Measurements from ENCODE around the gene CREB5.
"Not testable (repeated sequence)": the region's sequence is repeated elsewhere in the genome, so short reads cannot be mapped to it uniquely, and the experiment has no call there.

The CREB5 gene

DNA sequence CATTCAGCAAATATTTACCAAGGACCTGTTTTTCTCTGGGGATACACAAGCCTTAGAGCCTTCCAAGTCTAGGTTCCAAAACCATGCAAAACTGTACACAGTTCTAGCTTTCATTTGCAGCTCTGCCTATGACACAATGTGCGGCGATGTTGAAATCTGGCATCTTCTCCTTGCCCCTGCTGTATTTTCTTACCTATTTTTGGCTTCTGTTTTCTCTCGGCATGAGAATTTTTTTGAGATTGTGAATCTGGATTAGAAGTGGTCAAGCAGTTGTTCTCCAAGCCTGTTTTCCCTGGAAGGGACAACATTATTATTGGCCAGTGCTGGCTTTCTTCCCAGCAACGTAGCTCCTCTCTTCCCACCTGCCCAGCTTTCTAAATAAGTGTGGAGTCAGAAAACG lies 176.3 kb downstream of the CREB5 start:
- no peak for DNase-seq

- DNase-seq = no peak
Measured at GRCh38 chr7:28591041-28591674, 178.8 kb downstream of the CREB5 start.

DNA sequence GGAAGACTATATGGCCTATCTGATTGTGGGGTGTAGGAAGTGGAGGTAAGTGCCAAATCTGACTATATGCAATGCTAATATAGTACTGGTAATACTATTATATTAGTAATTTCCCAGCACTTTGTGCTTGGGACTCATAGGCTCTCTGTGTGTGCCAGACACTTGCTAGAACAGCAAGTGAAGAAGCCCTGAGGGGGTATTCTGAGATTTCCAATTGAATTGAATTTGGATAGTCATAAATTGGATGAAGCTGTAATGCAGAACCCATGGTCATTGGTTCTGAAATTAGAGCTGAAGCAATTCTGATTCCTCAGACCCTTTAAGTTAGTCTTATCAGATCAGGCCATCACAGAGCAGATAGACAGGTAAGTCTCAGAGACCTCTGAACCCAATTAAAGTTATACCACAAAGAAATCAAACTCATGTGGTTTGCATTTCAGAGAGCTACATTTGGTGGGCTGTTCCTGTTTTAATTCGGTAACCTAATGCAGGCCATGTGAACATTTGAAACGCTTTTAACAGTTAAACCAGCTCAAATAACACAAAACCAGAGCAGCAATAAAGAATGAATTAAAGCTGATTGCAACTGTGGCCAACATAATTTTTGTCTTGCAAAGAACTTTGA lies 179.5 kb downstream of the CREB5 start:
- no peak for DNase-seq

GRCh38 chr7:28592861-28593260 lies 180.5 kb downstream of the CREB5 start:
- DNase-seq = no peak

- no peak for DNase-seq
Measured at GRCh38 chr7:28595076-28595475, 182.8 kb downstream of the CREB5 start.

GRCh38 chr7:28595801-28596200 lies 183.5 kb downstream of the CREB5 start:
- no peak for DNase-seq

DNA sequence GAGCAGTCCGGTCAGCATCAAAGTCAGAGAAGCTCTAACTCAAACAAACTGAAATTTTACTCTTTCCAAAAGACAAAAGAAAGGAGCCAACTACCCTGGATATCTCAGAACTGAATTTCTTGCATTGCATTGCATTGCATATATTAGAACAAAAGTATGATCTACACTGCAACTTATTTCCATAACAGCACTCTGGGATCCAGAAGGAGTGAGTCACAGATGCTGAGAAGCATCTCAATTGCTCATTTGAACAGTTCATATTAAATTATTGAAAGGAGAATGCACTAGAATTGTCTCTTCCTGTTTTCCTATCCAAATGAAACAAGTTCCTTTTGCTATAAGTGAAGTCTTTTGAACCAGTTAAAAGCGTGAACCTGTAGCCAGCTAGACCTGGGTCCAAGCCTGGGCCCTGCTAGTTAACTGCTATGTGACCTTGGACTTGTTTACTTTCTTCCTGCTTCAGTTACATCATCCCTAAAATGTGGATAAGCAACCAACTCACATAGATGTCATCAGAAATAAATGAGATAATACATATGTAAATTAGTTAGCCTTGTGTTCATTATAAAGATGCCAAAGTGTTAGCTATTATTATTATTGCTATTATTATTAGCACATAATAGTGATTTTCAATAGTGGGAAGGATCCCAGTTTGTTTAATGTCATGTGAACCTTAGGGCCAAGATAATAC lies 184.1 kb downstream of the CREB5 start:
- DNase-seq = no peak

DNA sequence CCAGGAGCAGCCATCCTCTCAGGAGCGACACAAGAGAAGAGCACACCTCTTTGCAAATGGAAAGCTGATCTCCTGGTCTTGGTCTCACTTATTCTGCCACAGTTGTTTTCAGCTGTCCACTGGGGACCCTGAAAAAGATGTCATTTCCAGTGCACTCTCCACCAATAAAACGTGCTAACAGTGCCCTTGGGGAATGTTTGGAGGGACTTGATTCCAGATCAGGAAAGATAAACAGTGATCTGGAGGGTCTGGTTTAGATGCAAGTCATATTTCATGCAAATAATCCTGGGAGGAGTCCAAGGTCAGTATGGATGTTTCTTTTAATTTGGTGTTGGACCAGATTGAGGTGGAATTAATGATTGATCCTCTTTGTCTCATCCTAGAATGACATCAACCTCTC lies 185.0 kb downstream of the CREB5 start:
- no peak for DNase-seq

GRCh38 chr7:28598037-28598436 lies 185.7 kb downstream of the CREB5 start:
- not testable (repeated sequence) for DNase-seq

- DNase-seq = no peak
Measured at GRCh38 chr7:28598586-28598985, 186.3 kb downstream of the CREB5 start.

DNA sequence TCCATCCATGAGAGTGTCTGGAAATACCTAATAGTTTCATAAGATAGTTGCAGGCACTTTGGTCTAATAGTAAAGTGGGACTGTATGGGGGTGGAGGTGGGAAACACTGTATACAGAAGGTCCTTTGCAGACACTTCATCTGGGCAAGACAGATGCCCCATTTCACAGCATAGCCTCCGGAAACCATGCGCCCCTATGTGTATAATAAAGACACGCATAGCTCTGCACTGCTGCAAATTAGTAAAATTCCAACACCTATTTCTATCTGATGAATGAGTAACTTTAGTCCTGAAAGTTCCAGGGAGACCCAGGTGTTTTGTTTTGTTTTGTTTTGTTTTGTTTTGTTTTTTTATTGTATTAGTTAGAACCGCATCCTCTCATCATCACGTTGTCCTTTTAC lies 187.1 kb downstream of the CREB5 start:
- DNase-seq = no peak

GRCh38 chr7:28602282-28602681 lies 190.0 kb downstream of the CREB5 start:
- no peak for DNase-seq

GRCh38 chr7:28605427-28606085 lies 193.2 kb downstream of the CREB5 start:
- DNase-seq = no peak

DNA sequence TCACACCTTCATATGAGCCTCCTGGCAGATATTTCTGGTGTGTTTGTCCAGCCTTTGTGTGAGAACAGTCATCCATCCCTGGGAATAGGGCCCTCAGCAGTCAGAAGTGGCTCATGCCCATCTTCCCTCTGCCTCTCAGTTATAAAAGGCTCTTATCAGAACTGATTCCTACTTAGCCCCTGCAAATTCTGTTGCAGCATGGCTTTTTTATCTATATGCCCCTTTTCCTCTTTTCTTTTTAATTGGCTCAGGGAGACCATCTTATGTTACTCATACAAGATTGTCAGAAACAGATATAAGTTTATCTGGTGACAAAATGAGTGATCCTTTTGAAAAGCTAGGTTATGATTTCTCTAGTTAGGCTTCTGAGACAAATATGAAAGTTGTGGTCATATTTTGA lies 194.1 kb downstream of the CREB5 start:
- no peak for DNase-seq

DNA sequence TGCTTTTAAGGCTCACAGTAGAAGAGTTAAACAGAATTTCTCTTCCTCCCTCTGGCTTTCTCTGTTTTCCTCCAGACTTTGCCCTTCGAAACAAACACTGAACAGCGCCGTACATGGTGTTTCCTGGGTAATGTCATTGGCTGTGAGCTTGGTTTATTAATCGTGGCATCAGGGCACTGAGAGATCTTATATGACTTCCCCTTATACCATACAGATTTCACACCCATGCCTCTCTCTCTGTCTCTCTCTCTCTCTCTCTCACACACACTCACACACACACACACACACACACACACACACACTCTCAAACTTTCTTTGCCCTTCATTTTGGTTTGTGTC lies 195.5 kb downstream of the CREB5 start:
- no peak for DNase-seq

GRCh38 chr7:28608237-28608656 lies 195.9 kb downstream of the CREB5 start:
- no peak for DNase-seq

DNA sequence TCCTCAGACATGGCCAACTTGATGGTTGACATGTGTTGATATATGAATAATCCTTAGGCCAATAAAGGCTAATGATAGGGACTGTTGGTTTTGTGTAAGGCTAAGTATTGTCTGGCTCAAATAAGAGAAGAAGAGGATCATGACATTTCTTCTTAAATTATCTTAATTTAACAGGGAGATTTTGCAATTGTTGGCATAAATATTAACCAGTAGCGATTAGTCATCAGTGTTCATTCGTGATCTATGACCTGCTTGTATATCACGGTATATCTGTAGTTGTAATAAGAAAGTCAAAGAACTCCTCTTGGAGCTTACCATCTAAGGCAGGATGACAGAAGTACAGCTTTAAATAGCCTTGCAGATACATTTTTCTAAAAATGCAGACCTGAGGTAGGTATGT lies 196.4 kb downstream of the CREB5 start:
- DNase-seq = no peak

GRCh38 chr7:28609608-28610007 lies 197.3 kb downstream of the CREB5 start:
- DNase-seq = no peak

DNA sequence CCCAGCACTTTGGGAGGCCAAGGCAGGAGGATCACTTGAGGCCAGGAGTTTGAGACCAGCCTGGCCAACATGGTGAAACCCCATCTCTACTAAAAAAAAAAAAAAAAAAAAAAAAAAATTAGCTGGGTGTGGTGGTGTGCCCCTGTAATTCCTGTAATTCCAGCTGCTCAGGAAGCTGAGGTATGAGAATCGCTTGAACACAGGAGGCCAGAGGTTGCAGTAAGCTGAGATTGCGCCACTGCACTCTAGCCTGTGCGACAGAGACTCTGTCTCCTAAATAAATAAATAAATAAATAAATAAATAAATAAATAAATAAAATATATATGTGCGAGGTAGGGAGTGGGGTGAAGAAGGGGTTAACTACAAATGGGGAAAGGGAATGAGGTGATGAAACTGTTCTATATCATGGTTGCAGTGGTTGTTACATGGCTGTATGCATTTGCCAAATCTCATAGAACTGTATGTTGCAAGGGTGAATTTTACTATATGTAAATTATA lies 199.1 kb downstream of the CREB5 start:
- not testable (repeated sequence) for DNase-seq

DNA sequence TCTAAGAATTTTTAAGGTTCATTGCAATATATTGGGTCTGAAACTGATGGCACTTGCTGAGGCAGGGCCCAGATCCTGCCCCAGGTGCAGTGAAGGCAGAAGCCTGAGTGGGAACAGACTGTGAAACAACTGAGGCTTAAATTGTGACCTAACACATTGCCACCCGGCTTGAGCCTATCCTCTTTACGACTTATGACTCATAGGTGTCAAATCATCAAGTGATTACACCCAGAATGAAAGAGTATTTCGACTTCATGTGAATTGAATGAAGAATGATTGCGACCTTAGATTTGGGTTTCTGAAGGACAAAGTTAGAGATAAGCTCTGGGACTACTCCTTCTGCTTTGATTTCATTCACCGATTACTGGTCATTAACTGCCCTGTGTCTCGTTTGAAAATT lies 200.9 kb downstream of the CREB5 start:
- no peak for DNase-seq

GRCh38 chr7:28615091-28615490 lies 202.8 kb downstream of the CREB5 start:
- DNase-seq = no peak

- DNase-seq = no peak
Measured at GRCh38 chr7:28617308-28617880, 205.1 kb downstream of the CREB5 start.

DNA sequence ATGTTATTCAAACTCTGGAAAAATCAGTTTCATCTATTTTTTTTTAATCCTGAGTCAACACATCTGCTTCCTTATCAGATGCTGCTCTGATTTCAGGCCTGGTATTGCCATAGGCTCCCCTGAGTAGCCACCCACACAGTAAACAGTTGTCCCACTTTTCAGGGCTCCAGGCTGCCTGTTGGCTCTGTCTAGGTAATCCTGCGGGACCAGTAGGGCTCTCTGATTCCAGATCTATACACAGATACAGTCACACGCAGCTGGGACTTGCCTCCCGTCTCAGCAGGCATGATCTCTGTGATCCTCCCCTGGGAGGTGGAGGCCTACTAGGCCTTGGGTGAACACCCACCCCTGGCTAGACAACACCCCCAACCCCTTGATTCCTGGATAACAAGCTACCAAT lies 206.1 kb downstream of the CREB5 start:
- DNase-seq = no peak

DNA sequence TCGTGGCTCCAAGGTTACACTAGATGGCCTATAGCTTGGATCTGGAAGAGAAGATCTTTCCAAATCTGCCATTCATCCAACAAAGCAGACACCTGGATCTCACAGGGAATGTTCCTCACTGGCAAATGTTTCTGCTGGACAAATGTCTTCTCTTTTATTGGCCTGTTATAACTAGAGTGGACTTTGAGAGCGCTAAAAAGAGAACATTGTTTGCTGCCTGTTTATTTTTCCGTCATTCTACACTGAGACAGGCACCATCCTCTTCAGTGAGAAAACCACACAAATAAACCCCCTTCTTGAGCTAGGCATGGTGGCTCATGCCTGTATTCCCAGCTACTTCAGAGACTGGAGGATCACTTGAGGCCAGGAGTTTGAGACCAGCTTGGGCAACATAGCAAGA lies 206.9 kb downstream of the CREB5 start:
- DNase-seq = no peak
